Panc1 (cell line): ENCODE results near the gene TXNRD1. TPM values are rescaled to one million over a fixed set of nuclear protein-coding genes. Genes with fewer than 3 reads are reported as not detected.

Source experiments
- ATAC-seq: fragments of 200-7000 bp; cut with Tn5 transposase; 2 replicates; pipeline ENCODE4 v1.9.1; 2020; ENCODE audit warnings: mild to moderate bottlenecking, moderate library complexity
- BruUV-seq: library from RNA; stranded (reverse); fragments of 400-500 nt; replicated peaks from 2 replicates; lab custom pipeline; 2021; lab: Mats Ljungman, UMichigan
- CTCF ChIA-PET: fragments of 300-600 bp; sonication (Branson Sonifier 250); formaldehyde crosslinking; loops from one replicate; lab custom pipeline; 2022; ENCODE audit warnings: antibody characterized with exemption; lab: Charles Lee
- POLR2A ChIA-PET: fragments of 300-600 bp; sonication (Branson Sonifier 250); formaldehyde crosslinking; loops from one replicate; lab custom pipeline; 2022; ENCODE audit warnings: antibody characterized with exemption; lab: Charles Lee
- DNase-seq: peaks from one replicate; pipeline ENCODE4 v3.0.0-alpha.2; 2010; ENCODE audit warnings: low read depth, low spot score
- H3K27ac ChIP-seq: 2 replicates; pipeline ENCODE4 v1.5.1; 2011; ENCODE audit warnings: mild to moderate bottlenecking, low read length, inconsistent platforms
- H3K27me3 ChIP-seq: fragments of 200-500 bp; sonication (Bioruptor generic); 2 replicates; pipeline ENCODE4 v1.6.0; 2014; ENCODE audit warnings: low read length, inconsistent platforms; ENCODE audit not compliant: control insufficient read depth, insufficient read depth
- H3K36me3 ChIP-seq: fragments of 200-500 bp; sonication (Bioruptor generic); 2 replicates; pipeline ENCODE4 v1.5.1; 2014; ENCODE audit warnings: inconsistent platforms, mild to moderate bottlenecking, low read length, moderate library complexity; ENCODE audit not compliant: control insufficient read depth, insufficient read depth
- H3K4me1 ChIP-seq: 2 replicates; pipeline ENCODE4 v1.5.1; 2011; ENCODE audit warnings: inconsistent platforms, mild to moderate bottlenecking, low read length, moderate library complexity; ENCODE audit not compliant: control insufficient read depth, insufficient read depth
- H3K4me3 ChIP-seq, 2 experiments: 2 replicates each; pipeline ENCODE4 v1.5.1; 2011 to 2012; ENCODE audit warnings: low read depth in 2 of 2, low read length in 2 of 2, mild to moderate bottlenecking in 2 of 2, inconsistent platforms in 1 of 2, moderate library complexity in 1 of 2
- H3K9me3 ChIP-seq: fragments of 200-500 bp; sonication (Bioruptor generic); 2 replicates; pipeline ENCODE4 v1.5.1; 2014; ENCODE audit warnings: low read depth, mild to moderate bottlenecking, inconsistent platforms, low read length, moderate library complexity; ENCODE audit not compliant: control insufficient read depth, insufficient read depth
- CTCF ChIP-seq: fragments of 450-650 bp; IDR thresholded peaks from 2 replicates; pipeline ENCODE4 v1.5.1; 2017; ENCODE audit warnings: mild to moderate bottlenecking
- POLR2AphosphoS5 ChIP-seq: IDR thresholded peaks from 2 replicates; pipeline ENCODE4 v1.6.1; 2012; ENCODE audit warnings: mild to moderate bottlenecking, low read depth, low read length, moderate library complexity
- REST ChIP-seq, 2 experiments: IDR thresholded peaks; 2 replicates each; pipeline ENCODE4 v1.6.1; 2011 to 2012; ENCODE audit warnings: low read depth in 2 of 2, control low read depth in 1 of 2, low read length in 1 of 2, mild to moderate bottlenecking in 1 of 2, moderate library complexity in 1 of 2; ENCODE audit not compliant: insufficient read depth in 1 of 2
- SIN3A ChIP-seq: IDR thresholded peaks from 2 replicates; pipeline ENCODE4 v1.6.1; 2012; ENCODE audit warnings: low read depth, mild to moderate bottlenecking, low read length, moderate library complexity, borderline replicate concordance; ENCODE audit not compliant: insufficient read depth
- TCF7L2 ChIP-seq: IDR thresholded peaks from 2 replicates; pipeline ENCODE4 v1.6.1; 2011; ENCODE audit warnings: mild to moderate bottlenecking, low read depth, low read length, inconsistent platforms
- in situ Hi-C: cut with HindIII; loops from 2 replicates; pipeline ENCODE4 v1.10.0; 2016; ENCODE audit warnings: low sequenced_read_pairs, low pct_unique_long_range_greater_than_20kb
- intact Hi-C: fragments of 100-400 bp; cut with micrococcal nuclease; formaldehyde crosslinking; loops from one replicate; pipeline ENCODE4 v1.10.0; 2022; ENCODE audit not compliant: unreplicated experiment
- total RNA-seq: library from RNA; stranded (reverse); gene quantifications from one replicate; pipeline ENCODE4 v1.2.1, GENCODE V29; 2021; ENCODE audit not compliant: unreplicated experiment

TXNRD1 gene
- total RNA-seq, 1 experiment from 2014 or later: 348 TPM

GRCh38 chr12:104384141-104384880 lies 168.7 kb downstream of the TXNRD1 start:
- H3K9me3 ChIP-seq: no peaks in the 10 kb centered on the region
- no peaks in the 10 kb centered on the region for H3K36me3 ChIP-seq
- BruUV-seq: no TSS peak
- no peak overlapping the region for H3K27ac ChIP-seq
- no peaks in the 10 kb centered on the region for H3K4me1 ChIP-seq
- ChIA-PET CTCF (no interaction called here), POLR2A (no interaction called here)
- H3K27me3 ChIP-seq: no peaks in the 10 kb centered on the region
- DNase-seq: no peak
- TF ChIP-seq REST (IDR thresholded peaks at IDR 0.05; ENCODE audit: insufficient read depth in 1 of 2, low read depth in 2 of 2, low read length in 1 of 2): no peak
- no peak for TF ChIP-seq TCF7L2
- TF ChIP-seq SIN3A: no peak
- TF ChIP-seq CTCF: no peak
- TF ChIP-seq POLR2AphosphoS5: no peak
- no peak for ATAC-seq
- intact Hi-C loops (loop anchor here (10.0 kb wide), 1 partner anchor 490 kb away; no protein-coding TSS in a partner anchor), in situ Hi-C loops (no loop called here)
- no peak overlapping the region for H3K4me3 ChIP-seq

GRCh38 chr12:104385510-104385909 lies 169.9 kb downstream of the TXNRD1 start:
- no peaks in the 10 kb centered on the region for H3K36me3 ChIP-seq
- DNase-seq (no peak), ATAC-seq (no peak)
- intact Hi-C loops (loop anchor here (10.0 kb wide), 1 partner anchor 489 kb away; no protein-coding TSS in a partner anchor), in situ Hi-C loops (no loop called here)
- no TSS peak for BruUV-seq
- no peaks in the 10 kb centered on the region for H3K9me3 ChIP-seq
- H3K4me3 ChIP-seq: no peak overlapping the region
- TF ChIP-seq POLR2AphosphoS5 (no peak), TCF7L2 (no peak), CTCF (no peak), REST (IDR thresholded peaks at IDR 0.05; ENCODE audit: insufficient read depth in 1 of 2, low read depth in 2 of 2, low read length in 1 of 2) (no peak), SIN3A (no peak)
- ChIA-PET POLR2A (no interaction called here), CTCF (no interaction called here)
- no peak overlapping the region for H3K27ac ChIP-seq
- H3K4me1 ChIP-seq: no peaks in the 10 kb centered on the region
- H3K27me3 ChIP-seq: no peaks in the 10 kb centered on the region
